Fibroblast of skin of left biceps (primary cell): ENCODE results near the gene MPND.

Source experiments
- DNase-seq, 2 experiments: peaks; one replicate each; pipeline ENCODE4 v3.0.0-alpha.2; 2013; ENCODE audit warnings: low read depth in 2 of 2

Gene MPND

GRCh38 chr19:4376991-4377781, 33.8 kb downstream of the MPND start:
- DNase-seq, result no peak

- DNase-seq, result no peak
These were observed 35.5 kb downstream of the MPND start for GRCh38 chr19:4378886-4379285.

- DNase-seq, result no peak
These were observed 36.3 kb downstream of the MPND start for GRCh38 chr19:4379383-4380253.

DNA sequence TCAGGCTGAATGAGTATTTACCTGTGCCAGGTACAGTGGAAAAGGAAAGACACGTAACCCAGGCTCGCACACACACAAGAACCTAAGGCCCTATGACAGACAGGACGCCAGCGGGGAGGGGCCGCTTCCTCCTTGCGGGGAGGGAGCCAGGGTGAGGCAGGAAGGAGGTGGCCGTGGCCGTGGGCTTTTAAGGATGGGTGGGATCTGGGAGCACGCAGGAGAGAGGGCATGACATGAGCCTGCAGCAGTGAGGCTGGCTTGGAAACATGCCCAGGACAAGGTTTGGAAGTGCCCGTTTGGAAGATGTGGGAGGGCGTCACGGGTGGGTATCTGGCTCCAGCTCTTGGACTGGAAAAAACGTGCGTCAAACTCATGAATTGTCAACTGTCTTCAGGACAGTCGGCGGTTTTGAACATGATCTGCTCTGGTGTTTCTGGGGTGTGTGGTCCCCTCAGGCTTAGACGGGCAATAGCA, 36.9 kb downstream of the MPND start:
- no peak for DNase-seq

- DNase-seq, result no peak
These were observed 42.1 kb downstream of the MPND start for GRCh38 chr19:4385291-4386040.

DNA sequence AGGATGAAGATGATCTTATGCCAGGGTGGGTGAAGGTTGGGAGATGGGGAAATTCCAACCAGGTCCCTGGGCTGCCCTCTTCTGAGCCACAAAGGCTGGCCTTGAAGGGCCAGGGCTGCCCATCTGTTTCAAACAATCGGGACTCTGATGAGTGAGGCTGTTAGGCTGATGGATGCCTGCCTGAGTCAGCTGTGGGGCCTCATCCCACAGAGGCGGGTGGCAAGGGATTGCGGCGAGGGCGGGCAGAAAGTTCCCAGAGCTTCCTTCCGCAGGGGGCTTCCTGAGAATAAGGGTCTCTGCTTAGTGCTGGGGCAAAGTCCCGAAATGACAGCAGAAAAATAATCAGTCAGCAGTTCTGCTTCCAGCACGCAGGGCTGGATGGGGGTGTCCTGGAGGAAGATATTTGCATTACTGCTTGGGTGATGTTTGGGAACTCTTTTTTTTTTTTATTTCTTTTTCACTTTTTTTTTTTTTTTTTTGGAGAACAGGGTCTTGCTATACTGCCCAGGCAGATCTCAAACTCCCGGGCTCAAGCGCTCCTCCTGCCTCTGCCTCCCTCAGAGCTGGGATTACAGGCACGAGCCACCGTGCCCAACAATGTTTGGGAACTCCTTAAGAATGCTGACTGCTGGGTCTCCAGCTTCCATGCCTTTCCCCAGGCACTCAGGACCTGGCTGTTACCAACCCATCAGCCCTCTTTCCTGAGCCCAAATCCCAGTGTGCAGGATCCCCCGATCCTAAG, 42.9 kb downstream of the MPND start:
- no peak for DNase-seq

DNA sequence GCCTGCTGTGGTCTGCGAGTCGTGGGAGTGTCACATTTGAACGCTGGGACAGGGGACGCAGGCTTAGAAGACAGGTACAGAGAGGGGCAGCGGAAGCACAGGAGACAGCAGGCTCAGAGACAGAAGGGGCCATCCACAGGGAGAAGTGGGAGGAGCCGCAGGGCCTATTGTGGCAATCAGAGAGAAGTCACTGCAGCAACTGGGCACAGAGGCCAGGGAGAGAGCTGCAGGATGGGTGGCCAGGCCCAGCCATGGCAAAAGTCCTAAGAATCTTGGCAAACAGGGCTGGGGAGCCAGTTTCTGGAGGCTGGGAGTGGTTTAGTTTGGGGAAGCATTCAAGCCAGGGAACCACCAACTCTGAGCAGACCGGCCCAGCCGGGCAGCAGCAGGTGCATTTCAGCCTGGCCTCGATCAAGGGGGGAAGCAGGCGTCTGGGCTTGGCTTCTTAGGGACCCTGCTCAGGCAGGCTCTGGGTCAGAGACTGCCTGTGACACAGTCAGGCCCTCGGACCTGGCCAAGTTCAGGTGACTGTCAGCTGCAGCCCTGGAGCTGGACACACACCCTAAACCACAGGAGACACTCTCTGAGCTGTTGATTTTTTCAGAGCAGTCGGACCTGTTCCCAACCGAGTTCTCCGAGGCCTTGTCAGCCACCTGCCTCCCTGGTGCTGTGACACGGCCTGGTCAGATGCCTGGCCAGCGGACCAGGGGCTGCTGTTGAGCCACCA, 45.1 kb downstream of the MPND start:
- DNase-seq, result no peak

- no peak for DNase-seq
These were observed 45.7 kb downstream of the MPND start for GRCh38 chr19:4389064-4389375.

DNA sequence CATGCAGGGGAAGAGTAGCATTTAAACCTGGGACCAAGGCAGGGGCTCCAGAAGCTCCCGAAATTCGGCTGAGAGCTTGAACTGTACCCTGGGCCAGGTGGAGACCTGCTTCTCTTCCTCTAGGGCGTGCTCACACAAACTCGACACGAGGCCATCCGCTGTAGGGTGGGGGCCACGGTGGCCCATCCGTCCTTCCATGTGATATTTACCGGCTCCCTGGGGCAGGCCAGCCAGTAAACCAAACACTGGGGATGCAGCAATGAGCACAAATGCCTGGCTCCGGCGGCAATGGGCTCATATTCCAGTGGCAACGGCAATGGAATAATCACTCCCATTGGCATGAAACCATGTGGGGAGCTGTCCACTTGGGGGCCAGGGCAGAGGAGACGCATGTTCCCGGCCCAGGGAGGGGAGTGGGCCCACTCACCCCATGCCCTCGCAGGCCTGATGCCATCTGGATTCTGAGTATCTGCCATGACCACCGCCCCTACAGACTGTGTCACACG, 46.2 kb downstream of the MPND start:
- DNase-seq, result no peak

DNA sequence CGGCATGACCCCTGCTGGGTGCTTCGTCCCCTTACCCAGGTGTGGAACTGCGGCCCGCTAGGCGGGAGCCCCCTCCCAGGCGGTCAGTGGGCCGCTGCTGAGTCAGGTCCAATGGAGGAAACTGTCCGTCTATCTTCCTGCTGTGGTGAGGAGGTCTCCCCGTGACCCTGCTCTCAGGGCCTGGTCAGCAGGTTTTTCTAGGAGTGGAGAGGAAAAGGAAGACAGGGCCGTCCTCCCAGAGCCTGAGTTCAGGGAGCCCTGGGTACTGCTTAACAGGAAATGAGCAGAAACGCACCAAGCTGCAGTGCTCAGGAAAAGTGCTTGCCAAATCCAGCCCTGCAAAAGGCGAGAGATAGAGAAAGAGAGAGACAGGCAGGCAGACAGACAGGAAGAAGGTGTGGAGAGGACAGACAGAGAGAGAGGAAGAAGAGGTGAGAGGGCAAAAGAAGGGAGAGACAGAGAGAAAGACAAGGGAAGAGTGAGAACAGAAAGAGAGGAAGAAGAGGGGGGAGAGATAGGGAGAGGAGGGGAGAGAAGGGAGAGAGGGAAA, 46.7 kb downstream of the MPND start:
- DNase-seq, result no peak

DNA sequence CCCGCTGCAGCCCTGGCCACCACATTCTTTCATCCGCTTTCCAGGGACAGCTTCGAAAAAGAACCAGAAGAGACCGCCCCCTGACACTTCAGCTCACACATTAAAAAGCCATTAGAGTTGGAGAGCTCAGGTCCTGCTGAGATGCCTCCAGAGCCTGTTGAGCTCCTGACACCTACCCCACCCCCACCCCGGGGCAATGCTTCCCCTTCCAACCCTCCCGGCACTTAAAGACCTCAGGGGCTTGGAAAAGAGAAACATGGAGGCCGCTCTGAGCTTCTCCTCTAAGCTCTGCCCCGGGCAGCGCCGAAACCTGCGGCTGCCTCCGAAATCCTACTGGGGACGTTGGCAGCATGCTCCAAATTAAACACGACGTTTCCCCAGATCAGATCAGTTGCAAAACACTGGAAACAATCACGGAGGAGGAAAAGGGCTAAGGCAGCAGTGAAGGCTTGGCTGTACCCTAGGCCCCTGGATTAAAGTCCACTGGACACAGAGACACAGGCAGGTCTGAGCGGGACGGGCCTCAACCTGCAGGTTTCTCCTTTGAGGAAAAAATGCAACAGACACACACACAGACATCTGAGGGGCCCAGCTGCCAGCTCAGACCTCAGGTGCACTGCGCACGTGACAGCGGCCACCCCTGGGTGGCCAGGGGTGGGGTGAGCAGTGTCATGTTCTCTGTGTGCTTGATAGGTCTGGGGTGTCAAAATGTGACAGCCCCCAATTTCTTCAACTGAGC, 47.4 kb downstream of the MPND start:
- DNase-seq, result no peak

DNA sequence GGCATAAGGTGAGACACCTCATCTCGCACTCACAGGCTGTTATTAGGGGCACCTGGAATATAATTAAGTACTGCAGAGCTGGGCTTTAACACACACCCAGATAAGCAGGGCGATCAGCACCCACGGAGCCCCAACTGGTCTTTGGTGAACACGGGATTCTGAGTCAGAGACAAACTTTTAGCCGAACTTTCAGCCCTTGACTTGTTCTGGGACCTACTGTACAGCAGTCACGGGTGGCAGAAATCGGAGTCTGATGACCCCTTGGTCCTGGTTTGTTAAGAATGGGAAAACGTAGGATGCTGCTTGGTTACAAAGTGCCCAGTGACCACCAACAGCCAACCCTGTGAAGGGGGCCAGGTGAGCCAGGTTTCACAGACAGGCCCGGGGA, 47.9 kb downstream of the MPND start:
- DNase-seq, result no peak

- DNase-seq, result no peak
These were observed 48.5 kb downstream of the MPND start for GRCh38 chr19:4391701-4392483.

DNA sequence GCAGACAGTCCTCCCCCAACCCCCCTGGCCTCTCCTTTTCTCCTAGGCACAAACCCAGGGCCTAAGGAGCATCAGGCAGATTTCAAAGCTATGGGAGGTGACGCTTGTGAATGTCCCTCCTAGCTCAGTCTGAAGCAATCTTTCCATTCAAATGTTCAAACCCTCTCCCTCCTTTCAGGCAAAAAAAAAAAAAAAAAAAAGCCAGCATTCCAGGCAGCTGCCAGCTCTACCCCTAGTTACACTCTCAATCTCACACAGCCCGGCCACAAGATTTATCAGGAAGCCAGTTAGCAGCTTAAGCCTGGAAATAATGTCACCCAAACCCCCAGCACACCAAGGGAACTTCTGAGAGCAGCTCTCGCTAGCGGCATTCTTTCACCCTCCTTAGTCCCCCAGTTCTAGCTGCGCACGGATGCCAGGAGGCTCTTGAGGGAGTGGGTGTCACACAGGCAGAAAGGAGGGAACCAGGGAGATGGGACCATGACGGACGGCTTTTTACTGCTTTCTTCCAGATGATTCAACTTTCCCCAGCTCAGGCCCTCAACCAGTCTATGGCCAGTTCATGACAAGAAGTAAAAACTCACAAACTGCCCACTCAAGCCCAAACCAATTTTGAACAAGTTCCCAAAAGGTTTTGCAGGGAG, 50.7 kb downstream of the MPND start:
- DNase-seq, result no peak

- no peak for DNase-seq
These were observed 53.8 kb downstream of the MPND start for GRCh38 chr19:4396949-4397783.

DNA sequence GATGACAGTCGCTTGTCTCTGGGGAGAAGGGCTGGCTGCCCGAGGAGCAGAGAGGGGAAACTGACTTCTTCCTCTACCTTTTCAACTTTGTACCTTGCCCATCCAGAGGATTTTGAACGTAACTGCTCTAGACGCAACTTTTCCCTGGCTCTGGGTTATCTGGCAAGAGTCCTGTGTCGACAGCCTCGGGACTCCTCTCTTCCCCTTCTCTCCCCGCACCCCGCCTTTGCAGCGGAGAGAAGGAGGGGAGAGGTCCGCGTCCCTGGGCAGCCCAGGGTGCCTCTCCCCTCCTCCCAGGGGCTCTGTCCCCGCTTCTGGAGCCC, 56.4 kb downstream of the MPND start:
- no peak for DNase-seq

- DNase-seq, result peak; percentile 71 to 76
These were observed 57.0 kb downstream of the MPND start, which contains the start of gene SH3GL1 for GRCh38 chr19:4400135-4400936. Gene SH3GL1, minus strand, starts transcription at chr19:4400547. Its CDS starts 179 bp downstream, at chr19:4400368.
